ENCODE results near the gene GPATCH2L.

The GPATCH2L gene

DNA sequence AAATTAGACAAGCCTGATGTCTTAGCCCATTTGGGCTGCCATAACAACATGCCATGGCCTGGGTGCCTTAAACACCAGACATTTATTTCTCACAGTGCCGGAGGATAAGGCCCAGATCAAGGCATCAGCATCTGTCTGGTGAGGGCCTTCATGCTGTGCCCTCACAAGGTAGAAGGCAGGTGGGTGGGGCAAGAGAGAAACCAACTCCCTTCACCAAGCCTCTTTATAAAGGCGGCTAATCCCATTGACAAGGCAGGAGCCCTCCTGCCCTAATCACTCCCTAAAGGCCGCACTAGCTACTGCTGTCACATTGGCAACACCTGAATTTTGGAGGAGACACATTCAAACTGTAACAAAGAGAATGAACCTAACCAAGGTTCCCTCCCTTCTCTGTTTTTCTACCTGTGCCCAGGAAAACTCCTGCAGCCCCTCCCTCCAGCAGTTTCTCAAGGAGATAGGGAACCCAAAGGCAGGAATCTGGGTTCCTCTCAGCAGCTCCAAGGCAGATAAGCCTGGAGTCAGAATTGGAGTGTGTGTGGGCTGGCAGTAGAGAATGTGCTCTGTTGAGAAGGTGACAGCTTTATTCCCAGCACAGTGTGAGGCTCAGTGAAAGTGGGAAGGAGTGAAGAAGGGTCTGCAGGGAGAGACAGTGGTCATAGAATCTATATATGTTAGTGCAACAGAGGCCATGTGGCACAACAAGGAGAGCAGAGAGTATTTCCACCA lies 21.7 kb upstream of the GPATCH2L start:
- Mint-ChIP-seq H3K4me3 (no peak overlapping the region), H3K9me3 (no peaks in the 10 kb centered on the region), H3K27me3 (peaks cover 80% of the 10 kb centered on the region), H3K4me1 (ENCODE audit: low read depth) (peaks cover 2% of the 10 kb centered on the region), H3K27ac (no peak overlapping the region), H3K36me3 (ENCODE audit: low read depth) (no peaks in the 10 kb centered on the region)
- DNase-seq: no peak

DNA sequence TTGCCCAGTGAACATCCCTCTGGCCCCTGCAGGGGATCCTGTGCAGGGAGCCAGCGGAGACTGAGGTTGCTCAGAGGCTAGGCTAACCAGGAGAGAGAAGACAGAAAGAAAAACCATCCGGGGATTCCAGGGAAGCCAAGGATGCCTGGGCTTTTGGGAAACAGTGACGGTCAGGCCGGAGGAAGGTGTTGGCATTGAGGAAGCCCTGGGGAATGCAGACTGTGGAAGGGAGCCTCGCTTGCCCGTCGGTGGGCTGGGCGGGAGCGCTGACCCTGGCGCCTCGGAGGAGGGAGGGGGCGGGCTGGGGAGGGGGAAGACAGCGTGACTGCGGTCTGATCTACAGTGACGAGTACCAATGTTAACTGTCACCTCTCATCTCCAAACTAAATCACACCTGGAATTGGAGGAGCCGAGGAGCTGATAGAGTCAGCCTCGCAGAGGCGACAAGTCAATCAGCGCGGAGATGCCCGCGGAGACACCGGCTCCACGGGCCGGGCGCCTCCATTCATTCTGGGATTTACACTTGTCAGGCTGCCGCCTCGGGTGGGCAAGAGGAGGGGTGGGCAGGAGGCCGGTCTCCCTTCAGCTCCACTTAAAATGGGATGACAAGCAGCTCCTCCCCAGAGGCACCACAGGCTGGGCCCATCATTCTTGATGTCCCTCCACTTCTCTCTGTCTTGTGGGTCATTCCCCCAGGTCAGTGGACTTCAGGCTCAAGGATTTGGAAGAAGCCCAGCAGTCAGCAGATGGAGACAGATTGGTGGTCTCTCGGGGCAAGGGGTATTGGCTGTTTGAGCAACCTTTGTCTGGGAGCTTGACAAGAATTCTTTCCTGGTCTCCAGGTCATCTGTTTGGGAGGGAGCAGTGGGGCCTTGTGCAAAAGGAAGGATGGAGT lies 20.4 kb upstream of the GPATCH2L start:
- peaks cover 2% of the 10 kb centered on the region for H3K4me1 Mint-ChIP-seq (ENCODE audit: low read depth)
- no peak overlapping the region for H3K4me3 Mint-ChIP-seq
- DNase-seq: no peak
- H3K27ac Mint-ChIP-seq: no peak overlapping the region
- H3K27me3 Mint-ChIP-seq: peaks cover 86% of the 10 kb centered on the region
- no peaks in the 10 kb centered on the region for H3K36me3 Mint-ChIP-seq (ENCODE audit: low read depth)
- H3K9me3 Mint-ChIP-seq: no peaks in the 10 kb centered on the region

DNA sequence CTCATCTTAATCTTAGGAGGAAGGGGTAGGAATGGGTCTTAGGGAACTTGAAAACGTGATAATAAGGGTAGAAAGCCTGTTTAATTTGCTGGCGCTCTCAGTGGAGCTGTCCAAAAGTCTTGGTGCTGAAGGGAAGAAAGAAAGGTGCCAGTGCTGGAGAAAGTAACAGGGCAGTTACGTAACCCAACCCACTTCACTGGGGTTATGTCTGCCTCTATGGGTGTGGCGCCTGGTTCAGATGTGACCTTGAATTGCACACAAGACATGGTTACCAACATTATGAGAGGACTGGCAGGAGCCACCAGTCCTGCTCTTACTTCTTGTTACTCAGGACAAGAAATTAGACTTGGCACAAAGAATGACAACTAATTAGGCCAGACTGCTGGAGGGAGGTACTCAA lies 18.6 kb upstream of the GPATCH2L start:
- H3K4me3 Mint-ChIP-seq: no peak overlapping the region
- peaks cover 88% of the 10 kb centered on the region for H3K27me3 Mint-ChIP-seq
- peaks cover 4% of the 10 kb centered on the region for H3K4me1 Mint-ChIP-seq (ENCODE audit: low read depth)
- H3K36me3 Mint-ChIP-seq (ENCODE audit: low read depth): no peaks in the 10 kb centered on the region
- no peak for DNase-seq
- no peaks in the 10 kb centered on the region for H3K9me3 Mint-ChIP-seq
- no peak overlapping the region for H3K27ac Mint-ChIP-seq

DNA sequence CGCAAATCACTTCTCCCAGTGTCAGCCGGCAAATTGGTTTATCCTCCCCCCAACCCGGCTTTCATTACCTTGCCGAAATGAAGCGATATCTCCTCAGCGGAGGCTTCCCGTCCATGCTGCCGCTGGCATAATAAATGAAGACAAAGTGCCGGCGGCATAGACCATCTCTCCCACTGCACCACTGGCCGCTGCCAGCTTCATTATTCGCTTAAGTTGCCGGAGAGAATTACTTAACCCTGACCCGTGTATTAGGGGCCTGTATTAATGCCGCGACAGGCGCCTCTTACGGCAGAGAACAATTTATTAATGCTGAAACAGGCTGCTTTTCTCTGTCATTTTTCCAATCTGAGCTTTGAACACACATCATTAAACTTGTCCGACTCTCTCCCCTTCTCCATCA lies 17.5 kb upstream of the GPATCH2L start:
- H3K4me1 Mint-ChIP-seq (ENCODE audit: low read depth): peaks cover 9% of the 10 kb centered on the region
- no peaks in the 10 kb centered on the region for H3K36me3 Mint-ChIP-seq (ENCODE audit: low read depth)
- H3K27me3 Mint-ChIP-seq: peaks cover 87% of the 10 kb centered on the region
- no peak overlapping the region for H3K4me3 Mint-ChIP-seq
- no peak overlapping the region for H3K27ac Mint-ChIP-seq
- no peaks in the 10 kb centered on the region for H3K9me3 Mint-ChIP-seq
- DNase-seq: no peak

DNA sequence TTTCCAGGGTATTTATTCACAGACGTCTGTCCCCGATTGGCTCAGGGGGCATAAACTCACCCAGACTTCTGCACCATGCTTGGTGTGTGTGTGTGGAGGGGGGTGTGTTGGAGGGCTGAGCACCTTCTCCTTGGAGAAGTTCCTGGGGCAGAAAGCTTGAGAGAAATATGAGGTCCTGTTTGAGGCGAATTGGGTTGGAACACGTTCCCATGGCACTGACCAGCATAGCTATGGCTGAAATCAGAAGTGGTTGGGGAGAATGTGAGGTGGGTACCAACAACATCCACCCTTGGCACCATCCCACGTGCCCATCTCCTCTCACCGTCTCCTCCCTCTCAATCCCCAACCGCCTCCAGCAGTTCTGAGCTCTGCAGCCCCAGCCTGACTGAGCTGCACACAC lies 16.0 kb upstream of the GPATCH2L start:
- Mint-ChIP-seq H3K27ac (no peak overlapping the region), H3K4me1 (ENCODE audit: low read depth) (peaks cover 9% of the 10 kb centered on the region), H3K36me3 (ENCODE audit: low read depth) (no peaks in the 10 kb centered on the region), H3K4me3 (no peak overlapping the region), H3K27me3 (peaks cover 91% of the 10 kb centered on the region), H3K9me3 (no peaks in the 10 kb centered on the region)
- DNase-seq: no peak

DNA sequence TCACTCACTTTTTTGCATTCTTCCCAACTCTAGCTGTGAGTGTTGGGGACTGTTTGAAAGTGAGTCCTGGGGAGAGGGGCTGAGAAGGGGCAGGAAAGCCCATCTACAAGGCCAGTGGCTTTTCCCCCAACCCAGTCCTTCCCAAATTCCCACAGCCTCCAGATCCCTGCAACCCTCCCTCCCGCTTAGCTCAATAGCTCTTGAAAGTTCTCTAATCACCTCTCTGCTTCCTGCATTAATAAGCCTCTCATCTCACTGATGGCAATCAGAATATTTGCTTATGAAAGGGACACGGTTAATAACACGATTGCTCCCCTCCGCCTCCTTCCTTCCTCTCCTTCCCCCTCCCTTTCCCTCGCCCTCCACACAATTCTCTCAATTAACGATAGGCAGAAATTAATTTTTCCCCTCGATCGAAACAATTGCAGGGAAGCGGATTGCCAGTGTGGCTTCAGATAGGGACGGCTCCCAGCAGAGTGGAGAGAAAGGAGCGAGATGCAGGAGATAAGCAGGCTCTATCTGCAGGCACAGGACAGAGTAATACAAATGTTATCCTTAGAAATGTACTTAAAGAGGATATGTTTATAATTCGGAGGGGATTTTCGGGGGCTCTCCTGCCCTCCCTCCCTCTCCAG lies 15.1 kb upstream of the GPATCH2L start:
- Mint-ChIP-seq H3K27me3 (peaks cover 90% of the 10 kb centered on the region), H3K27ac (no peak overlapping the region), H3K4me1 (ENCODE audit: low read depth) (peaks cover 7% of the 10 kb centered on the region), H3K9me3 (no peaks in the 10 kb centered on the region), H3K36me3 (ENCODE audit: low read depth) (no peaks in the 10 kb centered on the region), H3K4me3 (no peak overlapping the region)
- DNase-seq: no peak

DNA sequence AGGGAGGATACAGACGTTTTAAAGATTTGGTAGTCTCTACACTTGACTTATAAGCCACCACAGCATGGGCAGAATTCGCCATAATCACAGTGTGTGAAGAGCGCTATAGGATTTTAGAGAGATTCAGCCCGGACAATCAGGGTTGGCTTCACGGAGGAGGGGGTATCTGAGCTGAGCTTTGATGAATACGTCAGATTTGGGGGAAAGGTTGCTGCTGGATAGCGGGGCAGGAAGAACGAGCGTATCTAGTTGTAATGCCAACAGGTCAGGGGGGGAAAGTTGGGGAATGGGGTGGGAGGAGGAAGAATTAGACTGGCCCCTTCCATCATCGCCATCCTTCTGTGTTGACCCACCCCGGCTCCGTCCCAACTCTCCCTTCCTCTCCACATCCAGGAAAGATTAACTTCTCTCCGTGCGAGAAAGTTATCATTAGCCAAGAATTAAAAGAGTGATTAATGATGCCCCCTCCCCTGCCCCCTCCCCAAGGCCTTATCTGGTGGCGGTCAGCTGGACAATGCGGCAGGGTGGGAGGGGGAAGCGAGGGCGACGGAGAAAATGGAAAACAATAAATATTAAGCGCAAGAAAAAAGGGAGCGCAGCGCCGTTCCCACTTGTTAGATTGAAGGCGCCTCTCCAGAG lies 13.5 kb upstream of the GPATCH2L start:
- H3K4me1 Mint-ChIP-seq (ENCODE audit: low read depth): peaks cover 7% of the 10 kb centered on the region
- H3K9me3 Mint-ChIP-seq: peaks cover 2% of the 10 kb centered on the region
- no peak overlapping the region for H3K4me3 Mint-ChIP-seq
- H3K27me3 Mint-ChIP-seq: peaks cover 79% of the 10 kb centered on the region
- H3K36me3 Mint-ChIP-seq (ENCODE audit: low read depth): no peaks in the 10 kb centered on the region
- DNase-seq: no peak
- H3K27ac Mint-ChIP-seq: no peak overlapping the region

DNA sequence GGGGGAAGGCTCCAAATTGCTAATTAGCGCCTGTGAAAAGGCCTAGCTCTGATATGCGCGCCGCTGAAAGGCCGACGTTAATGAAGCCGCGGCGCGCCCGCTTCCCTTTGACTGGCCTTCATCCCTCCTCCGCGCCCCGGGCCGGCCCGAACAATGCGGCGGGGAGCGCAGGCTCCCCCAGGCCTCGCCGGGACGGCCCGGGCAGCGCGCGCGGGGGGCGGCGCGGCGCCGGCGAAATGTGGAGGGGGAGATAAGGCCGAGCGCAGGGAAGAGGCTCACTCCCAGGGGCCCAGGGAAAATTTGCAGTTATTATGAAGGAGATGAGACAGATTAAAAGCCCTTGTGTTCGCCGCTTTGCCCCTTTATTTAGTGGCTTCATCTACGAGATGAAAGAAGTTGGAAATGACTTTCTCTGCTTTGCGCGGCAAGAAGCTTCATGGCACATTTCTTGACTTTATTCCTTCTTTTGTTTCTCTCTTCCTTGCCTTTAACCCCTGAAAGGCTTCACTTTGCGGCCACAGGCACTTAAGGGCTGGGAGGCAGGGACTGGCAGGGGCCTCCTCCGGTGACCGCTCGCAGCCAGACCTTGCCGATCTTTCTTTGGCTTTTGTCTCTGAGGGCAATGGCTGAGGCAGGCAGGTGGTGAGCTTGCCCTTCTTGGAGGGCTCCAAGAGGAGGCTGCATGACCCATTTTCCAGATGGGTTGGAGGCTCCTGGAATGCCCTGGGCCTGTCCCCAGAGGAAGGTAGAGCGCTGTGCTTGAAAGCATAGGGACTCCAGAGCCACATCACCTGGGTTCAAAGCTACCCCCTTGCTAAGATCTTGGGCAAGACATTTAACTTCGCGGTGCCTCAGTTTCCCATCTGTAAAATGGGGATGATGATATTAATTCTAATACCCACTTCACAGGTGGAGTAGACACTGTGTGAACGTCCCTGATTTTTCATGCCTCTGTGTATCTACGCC lies 12.7 kb upstream of the GPATCH2L start:
- Mint-ChIP-seq H3K9me3 (peaks cover 8% of the 10 kb centered on the region), H3K27ac (no peak overlapping the region), H3K4me1 (ENCODE audit: low read depth) (peaks cover 7% of the 10 kb centered on the region), H3K36me3 (ENCODE audit: low read depth) (no peaks in the 10 kb centered on the region), H3K27me3 (peaks cover 72% of the 10 kb centered on the region), H3K4me3 (no peak overlapping the region)
- DNase-seq: no peak

DNA sequence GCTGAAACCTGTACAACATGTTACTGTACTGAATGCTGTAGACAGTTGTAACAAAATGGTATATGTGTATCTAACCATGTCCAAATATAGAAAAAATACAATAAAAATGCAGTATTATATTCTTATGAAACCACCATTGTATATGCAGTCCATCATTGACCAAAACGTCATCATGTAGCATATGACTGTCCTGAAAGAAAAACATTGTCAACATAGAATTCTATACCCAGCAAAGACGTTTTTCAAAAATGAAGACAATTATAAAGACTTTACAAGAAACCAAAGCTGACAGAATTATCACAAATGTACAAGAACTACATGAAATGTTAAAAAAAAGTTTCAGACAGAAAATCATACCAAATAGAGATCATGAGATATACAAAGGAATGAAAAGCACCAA lies 8.1 kb upstream of the GPATCH2L start:
- Mint-ChIP-seq H3K9me3 (peaks cover 21% of the 10 kb centered on the region), H3K4me1 (ENCODE audit: low read depth) (peaks cover 2% of the 10 kb centered on the region), H3K27ac (no peak overlapping the region), H3K36me3 (ENCODE audit: low read depth) (no peaks in the 10 kb centered on the region), H3K4me3 (no peak overlapping the region), H3K27me3 (peaks cover 34% of the 10 kb centered on the region)
- no peak for DNase-seq

DNA sequence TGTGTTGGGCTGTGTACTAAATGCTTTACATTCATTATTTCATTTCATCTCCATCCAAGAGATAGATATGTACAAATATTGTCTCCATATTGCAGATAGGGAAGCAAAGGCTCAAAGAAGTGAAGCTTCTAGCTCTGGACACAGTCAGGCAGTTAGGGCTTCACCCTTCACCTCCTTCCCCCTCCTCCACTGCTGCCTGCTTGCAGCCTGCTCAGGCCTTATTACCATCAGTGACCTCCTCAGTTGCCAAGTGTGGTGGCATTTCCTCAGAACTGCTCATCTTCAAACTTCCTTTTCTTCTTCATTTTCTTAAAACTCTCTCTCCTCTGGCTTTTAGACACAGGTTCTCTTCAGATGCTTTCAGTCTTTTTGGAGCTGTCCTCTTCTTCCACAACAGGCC lies 4.7 kb upstream of the GPATCH2L start:
- Mint-ChIP-seq H3K36me3 (ENCODE audit: low read depth) (peaks cover 3% of the 10 kb centered on the region), H3K4me3 (no peak overlapping the region), H3K27me3 (peaks cover 8% of the 10 kb centered on the region), H3K27ac (no peak overlapping the region), H3K4me1 (ENCODE audit: low read depth) (peaks cover 8% of the 10 kb centered on the region), H3K9me3 (peaks cover 27% of the 10 kb centered on the region)
- no peak for DNase-seq

DNA sequence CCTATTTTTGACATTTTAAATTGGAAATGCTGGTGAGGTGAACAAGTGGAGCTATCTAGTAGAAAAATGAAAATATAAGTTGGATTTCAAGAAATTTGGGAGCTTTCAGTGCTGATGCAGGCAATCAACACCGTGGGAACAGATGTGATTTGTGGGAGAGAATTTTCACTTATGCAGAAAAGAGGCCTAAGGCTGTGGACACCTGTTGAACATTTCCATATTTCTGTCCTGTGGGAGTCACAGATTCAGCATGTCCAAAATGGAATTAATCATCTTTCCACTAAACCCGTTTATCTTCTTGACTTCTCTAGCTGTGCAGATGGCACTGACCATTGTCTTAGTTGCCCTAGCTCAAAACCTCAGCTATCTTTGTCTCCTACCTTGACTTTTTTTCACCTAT lies 2.5 kb upstream of the GPATCH2L start:
- Mint-ChIP-seq H3K4me1 (ENCODE audit: low read depth) (peaks cover 29% of the 10 kb centered on the region), H3K36me3 (ENCODE audit: low read depth) (peaks cover 21% of the 10 kb centered on the region), H3K4me3 (no peak overlapping the region), H3K27ac (no peak overlapping the region), H3K27me3 (peaks cover 8% of the 10 kb centered on the region), H3K9me3 (peaks cover 18% of the 10 kb centered on the region)
- DNase-seq: no peak

DNA sequence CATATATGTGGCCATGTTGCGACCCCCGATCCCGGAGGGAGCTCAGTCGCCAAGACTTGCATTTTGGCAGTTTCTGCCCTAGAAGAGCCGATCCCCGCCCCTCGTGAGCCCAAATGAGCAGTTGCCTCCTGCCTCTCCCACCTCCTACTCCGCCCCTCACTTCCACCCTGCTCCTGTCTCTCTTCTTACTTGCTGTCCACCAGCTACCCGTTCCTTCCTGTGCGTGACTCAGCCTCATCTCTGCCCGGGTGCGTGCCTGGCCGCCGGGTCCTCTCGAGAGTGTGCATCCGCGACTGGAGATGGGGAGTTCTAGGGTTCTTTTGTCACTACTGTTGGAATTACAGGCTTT lies 585 bp downstream of the GPATCH2L start:
- Mint-ChIP-seq H3K36me3 (ENCODE audit: low read depth) (peaks cover 52% of the 10 kb centered on the region), H3K4me3 (peak overlapping the region; percentile 98), H3K9me3 (peaks cover 6% of the 10 kb centered on the region), H3K27ac (peak overlapping the region; percentile 99), H3K4me1 (ENCODE audit: low read depth) (peaks cover 59% of the 10 kb centered on the region), H3K27me3 (no peaks in the 10 kb centered on the region)
- peak; percentile 79 for DNase-seq

DNA sequence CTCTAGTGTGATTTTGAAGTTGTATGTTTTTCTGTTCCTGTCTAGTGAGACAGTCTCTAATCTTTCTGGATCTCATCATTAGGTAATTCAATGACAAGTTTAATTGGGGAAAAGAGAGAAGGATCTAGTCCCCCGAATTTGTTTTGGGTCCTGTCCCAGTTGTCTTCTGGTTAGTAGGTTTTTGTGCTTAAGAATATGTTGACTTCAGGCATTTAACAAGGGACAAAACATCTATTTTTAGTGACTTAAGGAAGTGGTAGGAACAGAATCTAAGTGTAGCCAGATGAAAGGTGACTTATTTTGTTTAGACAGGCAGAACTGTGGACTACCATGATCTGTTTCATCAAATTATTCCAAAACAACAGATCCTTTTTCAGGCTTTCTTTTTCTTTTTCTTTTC lies 2.2 kb downstream of the GPATCH2L start:
- H3K4me3 Mint-ChIP-seq: peak overlapping the region; percentile 98
- peak overlapping the region; percentile 37 for H3K27ac Mint-ChIP-seq
- H3K27me3 Mint-ChIP-seq: no peaks in the 10 kb centered on the region
- peaks cover 71% of the 10 kb centered on the region for H3K4me1 Mint-ChIP-seq (ENCODE audit: low read depth)
- peaks cover 6% of the 10 kb centered on the region for H3K9me3 Mint-ChIP-seq
- DNase-seq: no peak
- H3K36me3 Mint-ChIP-seq (ENCODE audit: low read depth): peaks cover 69% of the 10 kb centered on the region
